Neural progenitor cell (in vitro differentiated cells): ENCODE results near the gene NPIPA2.
"Not testable (repeated sequence)": the region's sequence is repeated elsewhere in the genome, so short reads cannot be mapped to it uniquely, and the experiment has no call there.

Experiments
- CTCF ChIP-seq: fragments of 200-600 bp; sonication (generic); IDR thresholded peaks from 2 replicates; pipeline ENCODE4 v1.5.1; 2017; ENCODE audit warnings: antibody characterized with exemption, mild to moderate bottlenecking
- EZH2 ChIP-seq: fragments of 200-600 bp; sonication (generic); IDR thresholded peaks from 2 replicates; pipeline ENCODE4 v1.6.1; 2017; ENCODE audit warnings: antibody characterized with exemption, mild to moderate bottlenecking, moderate library complexity
- EZH2phosphoT487 ChIP-seq: fragments of 200-600 bp; sonication (generic); IDR thresholded peaks from 2 replicates; pipeline ENCODE4 v1.6.1; 2017; ENCODE audit warnings: antibody characterized with exemption

GRCh38 chr16:14733233-14733632 is 9.1 kb upstream of the NPIPA2 start:
- not testable (repeated sequence) for TF ChIP-seq EZH2phosphoT487, CTCF, EZH2
